Ascending aorta (tissue), 2 donors: ENCODE results near the gene OGFR. TPM values are rescaled to one million over a fixed set of nuclear protein-coding genes. Genes with fewer than 3 reads are reported as not detected.

Experiments
- DNase-seq, 2 donors: peaks; one replicate each; pipeline ENCODE4 v3.0.0-alpha.2; 2019; ENCODE audit warnings: low spot score in 2 of 2
- H3K27ac ChIP-seq, 2 donors: fragments of 200-600 bp; sonication (generic); one replicate each; pipeline ENCODE4 v1.5.1; 2016 to 2017; ENCODE audit warnings: mild to moderate bottlenecking in 1 of 2
- H3K27me3 ChIP-seq: fragments of 200-600 bp; sonication (generic); one replicate; pipeline ENCODE4 v1.5.1; 2017
- H3K36me3 ChIP-seq, 2 donors: fragments of 200-600 bp; sonication (generic); one replicate each; pipeline ENCODE4 v1.5.1; 2016
- H3K4me1 ChIP-seq, 2 donors: fragments of 200-600 bp; sonication (generic); one replicate each; pipeline ENCODE4 v1.5.1; 2016 to 2017; ENCODE audit warnings: mild to moderate bottlenecking in 1 of 2
- H3K4me3 ChIP-seq, 2 donors: fragments of 200-600 bp; sonication (generic); one replicate each; pipeline ENCODE4 v1.5.1; 2016 to 2017; ENCODE audit warnings: mild to moderate bottlenecking in 1 of 2
- H3K9me3 ChIP-seq, 2 donors: fragments of 200-600 bp; sonication (generic); one replicate each; pipeline ENCODE4 v1.5.1; 2016
- CTCF ChIP-seq, 3 experiments: fragments of 200-600 bp in 2 of 3; fragments of 450-650 bp in 1 of 3; sonication (generic) in 2 of 3; IDR thresholded peaks; one replicate each; pipeline ENCODE4 v1.5.1; 2016 to 2019; ENCODE audit warnings: antibody characterized with exemption in 3 of 3, mild to moderate bottlenecking in 1 of 3, moderate library complexity in 1 of 3
- intact Hi-C: fragments of 100-400 bp; cut with DNase I; formaldehyde crosslinking; loops from one replicate; pipeline ENCODE4 v1.15.1; 2023
- total RNA-seq: library from RNA; depleted of rRNA; stranded (reverse); fragments of >200 nt; gene quantifications from one replicate; pipeline ENCODE4 v1.1.0, GENCODE V29; 2016

OGFR gene
- total RNA-seq, 1 donor from 2014 or later: 77.4 TPM

GRCh38 chr20:62831854-62832211, 27.2 kb downstream of the OGFR start:
- Histone ChIP-seq H3K27ac (no peak overlapping the region), H3K27me3 (no peaks in the 10 kb centered on the region), H3K9me3 (no peaks in the 10 kb centered on the region), H3K36me3 (no peaks in the 10 kb centered on the region), H3K4me3 (no peak overlapping the region), H3K4me1 (no peaks in the 10 kb centered on the region)
- intact Hi-C loops: no loop called here
- no peak for TF ChIP-seq CTCF (IDR thresholded peaks at IDR 0.05)
- DNase-seq: no peak

GRCh38 chr20:62832212-62832922, 27.7 kb downstream of the OGFR start:
- Histone ChIP-seq H3K27ac (no peak overlapping the region), H3K4me3 (no peak overlapping the region), H3K36me3 (no peaks in the 10 kb centered on the region), H3K4me1 (no peaks in the 10 kb centered on the region), H3K9me3 (no peaks in the 10 kb centered on the region), H3K27me3 (no peaks in the 10 kb centered on the region)
- DNase-seq: no peak
- intact Hi-C loops: no loop called here
- TF ChIP-seq CTCF (IDR thresholded peaks at IDR 0.05): no peak

GRCh38 chr20:62832951-62833391, 28.3 kb downstream of the OGFR start:
- H3K36me3 ChIP-seq: no peaks in the 10 kb centered on the region
- H3K9me3 ChIP-seq: no peaks in the 10 kb centered on the region
- no peak for TF ChIP-seq CTCF (IDR thresholded peaks at IDR 0.05)
- intact Hi-C loops: no loop called here
- no peaks in the 10 kb centered on the region for H3K4me1 ChIP-seq
- no peaks in the 10 kb centered on the region for H3K27me3 ChIP-seq
- DNase-seq: no peak
- H3K27ac ChIP-seq: no peak overlapping the region
- no peak overlapping the region for H3K4me3 ChIP-seq

GRCh38 chr20:62834967-62835730, 30.5 kb downstream of the OGFR start:
- no peak overlapping the region for H3K27ac ChIP-seq
- H3K4me1 ChIP-seq: no peaks in the 10 kb centered on the region
- DNase-seq: no peak
- no peaks in the 10 kb centered on the region for H3K36me3 ChIP-seq
- H3K27me3 ChIP-seq: no peaks in the 10 kb centered on the region
- TF ChIP-seq CTCF (IDR thresholded peaks at IDR 0.05): no peak
- intact Hi-C loops: no loop called here
- H3K9me3 ChIP-seq: no peaks in the 10 kb centered on the region
- H3K4me3 ChIP-seq: no peak overlapping the region

GRCh38 chr20:62835931-62836861, 31.6 kb downstream of the OGFR start:
- TF ChIP-seq CTCF (IDR thresholded peaks at IDR 0.05): no peak
- Histone ChIP-seq H3K27ac (no peak overlapping the region), H3K9me3 (no peaks in the 10 kb centered on the region), H3K27me3 (no peaks in the 10 kb centered on the region), H3K4me3 (no peak overlapping the region), H3K36me3 (no peaks in the 10 kb centered on the region), H3K4me1 (no peaks in the 10 kb centered on the region)
- DNase-seq: no peak
- intact Hi-C loops: no loop called here
